Activated CD8-positive, alpha-beta T cell treated with anti-CD3 and anti-CD28 coated beads, Interleukin-2, amount 10 ng/mL, durations not matched to agents 7 days and 5 days (primary cell): ENCODE data around the gene TRMT61A. TPM values are rescaled to one million over a fixed set of nuclear protein-coding genes. Genes with fewer than 3 reads are reported as not detected.

ENCODE experiments used
- ATAC-seq: fragments of 150-1000 bp; cut with Tn5 transposase; one replicate; pipeline ENCODE4 v1.10.0; 2021; ENCODE audit warnings: moderate library complexity
- CTCF ChIA-PET: fragments of 350-600 bp; sonication (Branson Sonifier 250); formaldehyde crosslinking; loops from one replicate; lab custom pipeline; 2021; ENCODE audit warnings: antibody characterized with exemption; lab: Charles Lee
- POLR2A ChIA-PET: fragments of 350-600 bp; sonication (Branson Sonifier 250); formaldehyde crosslinking; loops from one replicate; lab custom pipeline; 2021; ENCODE audit warnings: antibody characterized with exemption; lab: Charles Lee
- DNase-seq: peaks from one replicate; pipeline ENCODE4 v3.0.0-alpha.2; 2020
- H3K27ac Mint-ChIP-seq: one replicate; pipeline ENCODE4 v1.8.0; 2021; ENCODE audit warnings: mild to moderate bottlenecking, mixed read lengths
- H3K27me3 Mint-ChIP-seq: one replicate; pipeline ENCODE4 v1.8.0; 2021; ENCODE audit warnings: low read depth, mixed read lengths
- H3K36me3 Mint-ChIP-seq: one replicate; pipeline ENCODE4 v1.8.0; 2021; ENCODE audit warnings: low read depth, mixed read lengths
- H3K4me1 Mint-ChIP-seq: one replicate; pipeline ENCODE4 v1.8.0; 2021; ENCODE audit warnings: low read depth, mixed read lengths
- H3K4me3 Mint-ChIP-seq: one replicate; pipeline ENCODE4 v1.8.0; 2021; ENCODE audit warnings: mild to moderate bottlenecking, mixed read lengths
- H3K9me3 Mint-ChIP-seq: one replicate; pipeline ENCODE4 v1.8.0; 2022; ENCODE audit warnings: mixed read lengths; ENCODE audit not compliant: insufficient read depth
- total RNA-seq, 2 experiments: library from RNA; stranded (reverse); gene quantifications; one replicate each; pipeline ENCODE4 v1.2.3, GENCODE V29; 2021

TRMT61A gene
- total RNA-seq, 2 experiments from 2014 or later = 8.5 to 8.8 TPM

DNA sequence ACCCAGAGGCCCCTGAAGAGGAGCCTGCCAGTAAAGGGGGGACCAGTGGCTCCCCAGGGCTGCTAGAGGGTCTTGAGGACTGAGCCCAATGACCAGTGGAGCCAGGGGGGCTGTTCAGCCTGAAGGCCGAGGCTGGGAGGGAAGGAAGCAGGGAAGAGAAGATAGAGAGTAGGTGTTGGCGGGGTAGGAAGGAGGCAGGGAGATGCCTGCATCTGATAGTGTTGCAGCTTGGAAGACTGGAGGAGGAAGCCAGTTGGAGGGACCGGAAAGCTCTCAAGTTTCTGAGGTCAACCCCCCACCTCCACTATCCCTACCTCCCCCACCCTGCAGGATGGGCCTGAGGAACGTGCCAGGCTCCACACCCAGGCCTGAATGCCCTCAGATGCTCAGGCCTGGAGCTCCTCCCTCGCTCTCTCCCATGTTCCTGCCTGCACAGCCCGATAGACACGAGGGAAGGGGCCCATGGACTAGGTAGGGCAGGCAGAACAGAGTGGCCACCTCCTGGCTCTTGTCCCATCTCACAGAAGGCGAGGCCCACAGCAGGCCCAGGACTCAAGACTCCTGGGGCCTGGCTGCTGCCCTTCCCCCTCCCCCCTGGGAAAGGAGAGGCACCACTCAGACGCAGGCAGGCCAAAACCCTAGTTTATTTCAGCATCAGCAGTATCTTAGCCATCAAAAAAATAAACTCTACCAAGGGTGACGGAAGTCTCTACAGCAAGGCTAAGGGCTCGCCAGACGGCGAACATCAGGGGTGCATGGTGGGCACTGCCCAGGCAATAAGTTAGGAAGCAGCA lies 9.8 kb upstream of the TRMT61A start:
- no peak for DNase-seq
- no peak for ATAC-seq
- Mint-ChIP-seq H3K4me1 (peaks cover 20% of the 10 kb centered on the region), H3K27me3 (peaks cover 12% of the 10 kb centered on the region), H3K9me3 (no peaks in the 10 kb centered on the region), H3K36me3 (no peaks in the 10 kb centered on the region), H3K4me3 (no peak overlapping the region), H3K27ac (no peak overlapping the region)
- POLR2A ChIA-PET = interaction anchor here (1.0 to 1.6 kb wide), 2 partner anchors 43 to 185 kb away, joined by 4 to 5 read pairs; partner anchors contain the start of gene EIF5
- CTCF ChIA-PET = interaction anchor here (0.6 to 2.7 kb wide), 21 partner anchors 10 to 126 kb away, joined by 3 to 23 read pairs (median 4); partner anchors contain the start of genes BAG5, COA8 and TRMT61A

DNA sequence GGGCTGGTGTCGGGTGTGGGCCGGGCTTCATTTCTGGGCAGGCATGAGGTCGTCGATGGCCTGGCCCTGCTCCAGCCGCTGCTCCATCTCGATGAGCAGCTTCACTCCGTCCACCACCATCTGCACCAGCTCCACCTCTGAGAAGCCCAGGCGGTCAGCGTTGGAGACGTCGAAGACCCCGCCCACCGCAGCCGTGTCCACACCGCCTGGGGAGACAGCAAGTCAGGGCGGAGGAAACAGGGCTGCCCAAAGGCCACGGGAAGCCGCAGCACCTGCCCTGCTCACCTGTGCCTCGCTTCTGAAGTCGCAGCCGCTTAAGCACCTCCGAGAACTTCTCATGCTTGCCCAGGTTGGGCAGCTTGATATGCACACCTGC lies 9.2 kb upstream of the TRMT61A start:
- H3K4me3 Mint-ChIP-seq = peak overlapping the region; percentile 40

DNA sequence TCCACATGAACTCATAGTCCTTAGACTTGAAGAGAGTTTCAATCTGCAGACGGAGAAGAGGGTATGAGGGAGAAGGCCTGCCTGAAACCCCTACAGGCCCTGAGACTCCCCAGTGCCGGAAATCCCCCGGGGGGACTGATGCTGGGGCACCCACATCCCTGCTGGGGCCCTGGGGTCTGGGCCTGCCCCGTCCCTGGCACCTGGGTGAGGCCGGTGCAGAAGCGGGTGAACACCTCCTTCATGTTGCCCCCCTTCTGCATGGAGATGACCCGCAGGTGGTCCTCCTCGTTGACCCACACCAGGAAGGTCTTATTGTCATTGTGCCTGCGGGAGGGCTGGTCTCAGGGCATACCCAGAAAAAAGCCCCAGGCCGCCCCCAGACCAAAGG lies 8.7 kb upstream of the TRMT61A start:
- Mint-ChIP-seq H3K36me3 (no peaks in the 10 kb centered on the region), H3K27ac (no peak overlapping the region), H3K4me3 (peak overlapping the region; percentile 40), H3K27me3 (peaks cover 12% of the 10 kb centered on the region), H3K4me1 (peaks cover 17% of the 10 kb centered on the region), H3K9me3 (no peaks in the 10 kb centered on the region)
- ATAC-seq (no peak), DNase-seq (no peak)
- POLR2A ChIA-PET = no interaction called here
- CTCF ChIA-PET = interaction anchor here (1.0 to 2.3 kb wide), 5 partner anchors 9 to 37 kb away, joined by 3 to 9 read pairs (median 5); no protein-coding TSS in a partner anchor

More for the DNA sequence above, 9.2 kb upstream of the TRMT61A start:
- ATAC-seq = no peak
- Mint-ChIP-seq H3K27me3 (peaks cover 12% of the 10 kb centered on the region), H3K9me3 (no peaks in the 10 kb centered on the region), H3K36me3 (no peaks in the 10 kb centered on the region), H3K27ac (no peak overlapping the region), H3K4me1 (peaks cover 17% of the 10 kb centered on the region)
- POLR2A ChIA-PET = interaction anchor here (1.6 kb wide), 1 partner anchor 42 kb away, joined by 4 read pairs; no protein-coding TSS in a partner anchor
- CTCF ChIA-PET = interaction anchor here (1.2 to 2.3 kb wide), 6 partner anchors 9 to 34 kb away, joined by 3 to 15 read pairs (median 11); partner anchors contain the start of gene TRMT61A
- DNase-seq = no peak

DNA sequence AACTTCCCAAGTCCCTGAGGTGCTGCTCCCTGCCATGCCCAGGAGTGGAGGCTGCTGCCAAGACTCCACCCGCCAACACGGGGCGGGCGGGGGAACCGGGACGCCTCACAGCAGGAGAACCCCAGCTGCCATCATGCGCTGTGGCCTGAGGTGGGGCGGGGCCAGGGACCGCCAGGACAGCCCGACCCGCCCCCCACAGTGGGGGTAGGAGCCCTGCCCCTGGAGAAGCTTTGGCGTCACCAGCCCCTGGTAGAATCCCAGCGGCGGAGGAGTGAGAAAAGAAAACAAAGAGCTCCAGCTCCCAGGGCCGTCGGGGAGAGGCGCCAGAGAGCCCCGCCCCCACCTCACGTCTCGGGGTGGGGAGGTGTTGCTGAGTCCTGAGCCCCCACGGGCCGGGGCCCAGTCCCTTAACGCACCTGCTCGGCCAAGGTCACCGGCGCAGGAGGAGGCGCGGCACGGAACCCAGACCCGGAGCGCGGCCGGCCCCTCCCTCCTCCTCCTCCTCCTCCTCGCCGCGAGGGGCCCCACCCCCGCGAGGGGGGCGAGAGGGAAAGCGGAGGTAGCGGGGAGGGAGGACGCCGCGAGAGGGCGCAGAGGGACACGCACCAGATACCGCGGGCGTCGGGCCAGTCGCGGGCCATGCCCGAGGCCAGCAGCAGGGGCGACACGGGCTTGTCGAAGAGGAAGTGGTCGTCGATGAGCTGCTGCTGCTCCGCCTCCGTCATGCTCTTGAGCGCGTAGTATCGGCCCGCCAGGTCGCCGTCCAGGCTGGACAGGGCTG lies 8.1 kb upstream of the TRMT61A start:
- POLR2A ChIA-PET = no interaction called here
- ATAC-seq (peak; percentile 67), DNase-seq (peak; percentile 75)
- Mint-ChIP-seq H3K4me3 (peak overlapping the region; percentile 38), H3K36me3 (no peaks in the 10 kb centered on the region), H3K27me3 (peaks cover 12% of the 10 kb centered on the region), H3K9me3 (no peaks in the 10 kb centered on the region), H3K4me1 (peaks cover 18% of the 10 kb centered on the region), H3K27ac (no peak overlapping the region)
- CTCF ChIA-PET = interaction anchor here (0.8 to 2.1 kb wide), 7 partner anchors 10 to 36 kb away, joined by 3 to 6 read pairs (median 4); no protein-coding TSS in a partner anchor

DNA sequence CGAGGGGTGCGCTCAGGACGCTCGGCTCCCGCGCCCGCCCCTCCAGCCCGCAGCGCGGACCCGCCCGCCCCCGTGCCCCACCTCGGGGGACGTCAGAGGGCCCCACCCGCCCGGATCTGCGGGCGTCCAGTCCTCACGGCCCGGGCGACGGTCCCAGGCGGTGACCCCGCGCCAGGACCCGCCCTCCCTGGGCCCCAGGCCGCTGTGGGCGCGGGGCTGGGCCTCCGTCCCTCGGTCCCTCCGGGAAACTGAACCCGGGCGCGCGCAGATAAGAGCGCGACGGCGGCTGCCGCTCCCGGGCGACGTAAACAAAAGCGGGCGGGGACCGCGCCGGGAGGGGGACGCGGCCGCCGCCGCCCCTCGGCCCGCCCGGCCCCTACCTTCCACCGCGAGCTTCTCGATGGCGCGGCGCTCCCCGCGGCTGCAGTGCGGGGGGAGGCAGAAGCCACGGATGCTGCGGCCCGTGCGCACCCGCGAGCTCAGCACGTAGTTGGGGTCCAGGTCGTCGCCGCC lies 7.5 kb upstream of the TRMT61A start:
- Mint-ChIP-seq H3K4me1 (peaks cover 23% of the 10 kb centered on the region), H3K27ac (no peak overlapping the region), H3K27me3 (peaks cover 12% of the 10 kb centered on the region), H3K4me3 (no peak overlapping the region), H3K36me3 (no peaks in the 10 kb centered on the region), H3K9me3 (no peaks in the 10 kb centered on the region)
- POLR2A ChIA-PET = no interaction called here
- CTCF ChIA-PET = interaction anchor here (0.8 to 2.1 kb wide), 7 partner anchors 10 to 35 kb away, joined by 3 to 6 read pairs (median 4); no protein-coding TSS in a partner anchor
- no peak for DNase-seq
- peak; percentile 16 for ATAC-seq

DNA sequence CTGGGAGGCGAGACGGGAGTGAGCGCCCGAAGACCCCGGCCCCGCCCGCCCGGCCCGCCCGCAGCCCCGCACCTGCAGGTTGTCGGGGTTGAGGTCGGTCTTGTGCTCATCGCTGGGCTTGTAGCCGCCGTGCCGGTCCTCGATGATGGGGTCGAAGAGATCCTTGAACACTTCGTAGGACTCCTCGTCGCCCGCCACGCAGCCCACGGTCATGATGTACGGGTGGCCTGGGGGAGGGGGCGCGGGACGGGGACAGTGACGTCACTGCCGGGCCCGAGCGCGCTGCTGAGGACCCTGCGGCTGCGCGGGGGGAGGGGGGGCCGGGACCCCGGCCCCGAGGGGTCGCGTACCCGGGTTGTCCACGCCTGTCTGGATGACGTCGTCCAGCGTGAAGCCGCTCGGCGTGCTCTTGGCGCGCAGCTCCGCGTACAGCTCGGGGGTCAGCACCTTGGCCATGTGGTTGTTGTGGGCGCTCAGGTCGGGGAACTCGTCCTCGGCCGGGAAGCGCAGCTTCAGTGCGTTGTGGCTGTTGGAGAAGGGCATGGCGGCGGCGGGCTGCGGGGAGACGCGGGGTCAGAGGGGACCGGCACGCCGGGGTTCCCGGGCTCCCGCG lies 6.9 kb upstream of the TRMT61A start:
- ChIA-PET POLR2A (interaction anchor here (0.6 kb wide), 1 partner anchor 8 kb away, joined by 3 read pairs; no protein-coding TSS in a partner anchor), CTCF (interaction anchor here (1.2 to 2.1 kb wide), 3 partner anchors 13 to 35 kb away, joined by 4 to 5 read pairs (median 4); no protein-coding TSS in a partner anchor)
- H3K27ac Mint-ChIP-seq = no peak overlapping the region
- H3K36me3 Mint-ChIP-seq = no peaks in the 10 kb centered on the region
- peaks cover 28% of the 10 kb centered on the region for H3K4me1 Mint-ChIP-seq
- H3K4me3 Mint-ChIP-seq = peak overlapping the region; percentile 18
- no peak for DNase-seq
- peak; percentile 9 for ATAC-seq
- no peaks in the 10 kb centered on the region for H3K9me3 Mint-ChIP-seq
- peaks cover 12% of the 10 kb centered on the region for H3K27me3 Mint-ChIP-seq

DNA sequence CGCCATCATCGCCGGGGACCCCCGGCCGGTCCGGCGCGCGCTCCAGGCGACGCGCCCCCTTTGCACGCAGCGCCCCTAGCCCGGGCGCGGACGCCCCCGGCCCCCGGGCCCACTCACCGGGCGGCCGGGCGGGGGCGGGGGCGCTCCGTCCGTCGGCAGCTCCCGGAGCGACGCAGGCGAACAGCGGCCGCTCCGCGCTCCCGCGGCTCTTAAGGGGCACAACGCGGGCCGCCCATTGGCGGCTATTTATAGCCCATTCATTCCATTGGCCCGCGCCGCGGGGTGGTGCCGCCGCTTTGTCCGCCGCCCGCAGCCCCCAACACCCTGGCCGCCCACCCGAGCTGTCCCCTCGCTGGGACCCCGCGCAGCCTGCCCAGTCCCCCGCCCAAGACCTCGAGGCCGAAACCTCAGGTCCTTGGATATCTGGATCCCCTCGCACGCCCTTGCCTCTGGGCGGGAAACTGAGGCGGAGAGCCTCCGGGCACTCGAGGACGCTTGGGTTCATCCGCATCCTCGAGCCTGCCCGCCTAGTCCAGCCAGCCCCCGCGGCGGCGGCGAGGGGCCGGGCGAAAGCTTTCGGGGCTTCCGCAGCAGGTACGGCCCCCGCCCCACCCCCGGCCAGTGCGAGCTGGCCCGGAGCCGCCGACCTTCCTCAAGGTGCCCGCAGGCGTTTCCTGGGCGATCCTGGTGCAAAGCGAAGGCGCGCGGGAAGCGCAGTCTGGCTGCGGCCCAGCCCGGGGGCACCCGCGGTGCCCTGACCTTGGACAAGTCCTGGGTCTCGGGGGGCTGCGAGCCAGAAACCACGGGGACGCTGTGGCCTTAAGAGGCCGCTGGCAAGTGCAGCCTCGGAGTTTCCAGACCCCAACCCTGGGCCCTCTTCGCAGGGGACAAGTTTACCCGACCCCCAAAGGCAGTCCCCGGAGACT lies 6.1 kb upstream of the TRMT61A start, which contains the start of gene CKB:
Gene CKB (minus strand): TSS at position 182 of the 926 bp plus-strand sequence. CDS start 337 bp downstream, outside the sequence.
- CTCF ChIA-PET = no interaction called here
- peak within 1 kb of the TSS; percentile 42 for H3K4me3 Mint-ChIP-seq
- peaks cover 34% of the 10 kb centered on the region for H3K4me1 Mint-ChIP-seq
- ATAC-seq (no peak), DNase-seq (no peak)
- peaks cover 12% of the 10 kb centered on the region for H3K27me3 Mint-ChIP-seq
- H3K27ac Mint-ChIP-seq = no peak within 1 kb of the TSS
- H3K36me3 Mint-ChIP-seq = no peaks in the 10 kb centered on the region
- POLR2A ChIA-PET = interaction anchor here (0.6 kb wide), 1 partner anchor 9 kb away, joined by 3 read pairs; no protein-coding TSS in a partner anchor
- no peaks in the 10 kb centered on the region for H3K9me3 Mint-ChIP-seq

DNA sequence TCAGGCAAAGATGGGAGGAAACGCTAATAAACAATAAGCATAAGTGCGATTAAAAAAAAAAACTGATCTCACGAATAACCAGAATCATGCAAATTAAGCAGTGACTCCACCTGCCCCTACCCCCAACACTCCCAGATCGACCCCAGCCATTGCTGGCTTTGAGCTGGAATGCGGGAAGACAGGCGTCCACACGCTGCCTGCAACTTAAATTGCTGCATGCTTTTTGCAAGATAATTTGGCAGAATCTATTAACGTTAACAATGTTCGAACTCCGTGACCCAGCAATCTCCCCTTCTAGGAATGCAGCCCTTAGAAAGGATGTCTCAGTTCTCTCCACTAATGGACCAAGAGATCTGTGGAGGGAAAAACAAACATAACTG lies 5.4 kb upstream of the TRMT61A start:
- H3K9me3 Mint-ChIP-seq = no peaks in the 10 kb centered on the region
- H3K27me3 Mint-ChIP-seq = peaks cover 12% of the 10 kb centered on the region
- ChIA-PET POLR2A (no interaction called here), CTCF (no interaction called here)
- H3K4me3 Mint-ChIP-seq = peak overlapping the region; percentile 42
- no peak for ATAC-seq
- peaks cover 37% of the 10 kb centered on the region for H3K4me1 Mint-ChIP-seq
- no peaks in the 10 kb centered on the region for H3K36me3 Mint-ChIP-seq
- no peak for DNase-seq
- H3K27ac Mint-ChIP-seq = no peak overlapping the region

DNA sequence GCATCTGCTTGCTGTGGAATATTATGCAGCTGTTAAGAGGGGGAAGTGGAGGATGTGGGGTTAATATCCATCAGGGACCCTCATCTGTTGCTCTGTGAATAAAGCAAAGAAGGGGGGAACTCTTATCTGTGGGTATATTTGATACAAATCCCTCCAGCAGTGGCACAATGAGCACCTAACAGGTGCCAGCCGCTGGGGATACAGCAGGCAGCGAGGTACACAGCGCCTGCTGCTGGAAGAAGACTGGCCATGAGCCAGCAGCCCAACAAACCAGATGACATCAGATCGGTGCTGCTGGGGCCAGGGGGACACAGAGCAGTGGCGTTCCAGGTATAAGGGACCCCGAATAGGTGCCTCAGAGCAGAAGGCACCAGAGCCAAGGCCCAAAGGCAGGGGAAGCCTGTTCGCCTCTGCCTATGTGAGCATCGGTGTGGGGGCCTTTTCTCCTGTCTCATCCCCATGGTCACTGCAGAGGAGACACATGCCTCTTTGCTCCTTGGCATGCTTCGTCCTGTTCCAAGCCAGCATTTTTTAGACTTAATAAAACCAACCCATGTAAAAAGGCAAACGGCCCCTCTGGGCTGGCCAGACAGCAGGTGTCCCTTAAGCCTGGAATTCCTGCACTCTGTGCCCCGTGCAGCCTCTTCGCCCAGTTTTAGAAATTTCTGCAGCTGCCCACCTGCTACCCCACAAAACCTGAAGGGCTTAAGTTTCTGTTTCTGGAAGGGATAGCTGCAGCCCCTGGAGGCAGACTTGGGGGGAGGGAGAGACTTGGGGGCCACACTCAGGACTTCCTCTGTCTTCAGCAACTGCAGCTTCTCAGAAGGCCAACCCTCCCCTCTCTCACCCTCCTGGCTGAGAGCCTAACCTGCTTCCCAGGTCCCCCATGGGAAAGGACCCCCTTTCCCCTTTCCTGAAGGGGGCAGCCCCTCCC lies 4.7 kb upstream of the TRMT61A start:
- no peak overlapping the region for H3K27ac Mint-ChIP-seq
- ATAC-seq = no peak
- no peak overlapping the region for H3K4me3 Mint-ChIP-seq
- H3K36me3 Mint-ChIP-seq = no peaks in the 10 kb centered on the region
- peaks cover 12% of the 10 kb centered on the region for H3K27me3 Mint-ChIP-seq
- no peaks in the 10 kb centered on the region for H3K9me3 Mint-ChIP-seq
- DNase-seq = no peak
- H3K4me1 Mint-ChIP-seq = peaks cover 32% of the 10 kb centered on the region
- ChIA-PET CTCF (no interaction called here), POLR2A (no interaction called here)
